ELF-1 (cell line): ENCODE data around the gene ABCA4.

Experiments
- DNase-seq: peaks from one replicate; pipeline ENCODE4 v3.0.0-alpha.2; 2016; ENCODE audit warnings: low read depth, low spot score

The ABCA4 gene

DNA sequence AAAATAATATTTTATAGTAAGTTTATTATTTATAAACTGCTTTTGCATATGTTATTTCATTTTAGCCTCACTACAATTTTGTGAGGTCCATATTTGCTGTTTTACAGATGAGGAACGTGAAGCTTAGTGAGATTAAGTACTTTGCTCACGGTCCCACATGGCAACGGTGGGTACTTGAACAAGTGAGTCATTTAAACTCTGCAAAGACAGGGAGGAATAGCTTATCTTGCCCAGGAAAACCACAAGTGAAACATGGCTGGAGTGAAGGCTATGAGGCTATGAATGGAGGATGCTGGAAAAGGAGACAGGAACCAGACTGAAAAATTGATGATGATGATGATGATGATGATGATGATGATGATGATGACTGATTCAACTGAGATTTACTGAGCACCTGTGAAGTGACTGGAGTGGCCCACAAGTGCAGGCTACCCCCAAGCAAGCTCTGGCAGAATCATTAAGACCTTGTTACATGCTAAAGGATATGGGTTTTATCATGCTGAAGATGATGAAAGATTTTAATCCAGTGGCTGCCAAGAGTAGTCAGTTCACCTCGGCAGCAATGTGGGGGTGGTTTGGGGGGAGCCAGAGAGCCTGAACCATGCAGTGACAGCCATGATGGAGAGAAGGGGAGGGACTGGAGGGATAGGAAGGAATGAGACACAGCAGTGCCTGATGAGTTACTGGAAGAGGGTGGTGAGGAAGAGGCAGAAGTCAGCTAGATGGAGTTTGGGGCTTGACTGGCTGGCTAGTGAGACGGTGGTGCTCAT lies 1.4 kb upstream of the ABCA4 start:
- DNase-seq, result no peak

DNA sequence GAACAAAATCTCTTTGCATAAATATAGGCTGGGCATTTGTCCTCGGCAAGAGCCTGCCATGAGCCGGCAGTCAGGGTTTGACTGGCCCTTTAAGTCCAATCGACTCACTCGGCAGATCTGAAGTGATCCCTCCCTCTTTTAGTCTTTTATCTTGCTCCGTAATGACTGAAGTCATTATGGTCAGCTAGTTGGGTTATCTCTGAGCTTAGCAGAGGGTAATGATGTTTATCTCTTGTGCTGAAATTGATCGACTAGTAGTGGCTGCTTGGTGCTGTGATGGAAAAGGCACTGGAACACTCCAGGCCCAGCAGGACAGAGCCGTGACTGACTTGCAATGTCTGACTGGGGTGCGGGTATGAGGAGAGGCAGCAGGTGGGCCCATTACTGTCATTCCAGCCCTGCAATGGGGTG lies 468 bp upstream of the ABCA4 start:
- peak; percentile 57 for DNase-seq

DNA sequence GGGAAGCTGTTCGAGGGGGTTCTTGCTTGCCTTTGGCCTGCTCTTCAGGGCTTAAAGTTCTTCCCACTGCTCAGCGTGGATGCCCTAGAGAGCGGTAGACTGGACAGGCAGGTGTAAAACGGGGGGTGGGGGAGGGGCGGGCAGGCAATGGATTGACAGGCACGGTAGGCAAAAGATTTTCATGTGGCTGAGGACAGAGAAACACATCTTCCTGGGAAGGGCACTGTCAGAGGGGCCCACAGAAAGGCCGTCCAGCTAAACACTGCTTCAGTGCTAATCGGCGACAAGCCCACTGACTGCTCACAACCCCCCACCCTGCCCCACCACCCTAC lies 412 bp downstream of the ABCA4 start:
- no peak for DNase-seq

DNA sequence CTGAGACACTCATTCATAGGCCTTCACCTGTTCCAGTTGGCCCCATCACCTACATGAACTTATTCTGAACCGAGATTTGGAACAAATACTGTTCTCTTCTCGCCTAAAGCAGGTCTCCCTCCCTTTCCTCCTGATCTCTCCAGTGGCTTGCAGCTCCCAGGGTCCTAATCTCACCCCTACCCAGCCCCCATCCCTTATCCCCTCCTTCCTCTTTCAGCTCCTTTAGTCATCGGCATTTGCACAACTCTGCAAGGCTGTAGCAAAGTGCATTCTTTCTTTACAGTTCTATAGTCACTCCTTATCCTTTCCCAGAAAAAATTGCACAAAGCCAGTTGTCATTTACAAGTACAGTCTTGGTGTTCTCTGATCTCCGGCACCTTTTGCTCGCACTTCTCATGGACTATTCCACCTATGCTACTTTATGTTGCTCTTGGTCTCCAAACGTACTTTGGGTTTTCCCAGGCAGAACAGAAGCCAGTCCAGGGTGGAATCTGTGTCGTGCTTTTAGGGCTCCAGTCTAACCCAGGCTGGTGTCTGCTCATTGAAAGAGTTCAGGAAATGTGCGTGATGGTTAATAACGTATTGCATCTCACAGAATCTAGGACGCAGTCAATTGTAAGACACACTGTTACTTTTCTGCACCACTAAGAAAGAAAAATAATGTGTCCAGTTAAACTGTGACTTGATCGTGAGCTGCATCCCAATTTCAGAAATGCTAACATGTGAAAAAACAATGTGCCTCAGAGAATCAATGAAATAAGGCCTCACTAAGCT lies 965 bp downstream of the ABCA4 start:
- DNase-seq, result no peak

DNA sequence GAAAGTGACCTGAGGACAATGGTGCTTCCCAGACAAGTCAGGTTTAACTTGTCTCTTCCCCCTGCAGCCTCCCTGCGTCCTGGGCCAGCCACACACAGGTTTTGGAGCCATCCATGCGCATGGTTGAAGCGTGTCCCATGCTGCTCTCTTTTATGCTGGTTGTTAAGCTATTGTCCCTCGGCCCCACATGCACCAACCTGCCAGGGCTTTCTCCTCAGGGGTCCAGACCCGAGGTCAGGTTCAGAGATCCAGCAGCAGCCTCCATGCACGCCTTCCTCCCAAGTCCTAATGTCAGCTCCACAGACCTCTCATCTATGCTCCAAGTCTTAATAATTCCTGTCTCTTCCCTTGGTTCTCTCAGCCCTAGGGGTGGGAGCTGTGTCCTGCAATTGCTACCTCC lies 1.6 kb downstream of the ABCA4 start:
- no peak for DNase-seq

DNA sequence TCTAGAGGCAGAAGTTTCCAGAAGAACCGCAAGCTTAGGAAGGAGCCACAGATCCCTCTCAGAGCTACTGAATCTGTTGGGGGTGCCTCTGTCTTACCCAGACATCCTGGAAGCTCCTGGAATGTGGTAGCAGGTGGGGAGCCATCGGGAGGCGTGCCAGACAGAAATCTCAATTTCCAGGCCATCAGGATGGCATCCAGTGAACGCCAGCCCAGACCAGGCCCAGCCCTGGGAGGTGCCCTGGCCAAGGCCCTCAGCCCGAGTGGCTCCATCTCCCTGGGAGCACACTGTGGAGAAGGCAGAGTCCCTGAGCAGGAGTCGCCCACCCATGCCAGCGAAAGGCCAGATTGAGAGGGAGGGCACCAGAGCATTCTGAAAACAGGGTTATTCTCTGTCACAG lies 2.5 kb downstream of the ABCA4 start:
- no peak for DNase-seq

DNA sequence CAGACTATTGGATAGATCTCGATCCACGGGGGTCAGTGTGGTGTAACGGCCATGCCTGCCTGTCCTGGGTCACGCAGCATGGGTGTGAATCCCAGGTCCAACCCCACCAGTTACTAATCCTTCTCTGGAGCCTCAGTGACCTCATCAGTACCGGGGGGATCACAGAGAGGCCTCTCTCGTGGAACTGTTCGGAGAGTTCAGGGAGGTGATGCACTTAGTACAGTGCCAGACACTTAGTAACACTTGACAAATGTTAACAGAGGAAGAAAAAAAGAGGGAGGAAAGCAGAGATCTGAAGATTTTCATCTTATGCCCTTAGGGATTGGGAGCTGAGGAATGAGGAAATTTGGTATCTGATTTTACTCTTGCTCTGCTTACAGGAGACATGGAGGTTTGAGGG lies 2.9 kb downstream of the ABCA4 start:
- DNase-seq, result no peak

DNA sequence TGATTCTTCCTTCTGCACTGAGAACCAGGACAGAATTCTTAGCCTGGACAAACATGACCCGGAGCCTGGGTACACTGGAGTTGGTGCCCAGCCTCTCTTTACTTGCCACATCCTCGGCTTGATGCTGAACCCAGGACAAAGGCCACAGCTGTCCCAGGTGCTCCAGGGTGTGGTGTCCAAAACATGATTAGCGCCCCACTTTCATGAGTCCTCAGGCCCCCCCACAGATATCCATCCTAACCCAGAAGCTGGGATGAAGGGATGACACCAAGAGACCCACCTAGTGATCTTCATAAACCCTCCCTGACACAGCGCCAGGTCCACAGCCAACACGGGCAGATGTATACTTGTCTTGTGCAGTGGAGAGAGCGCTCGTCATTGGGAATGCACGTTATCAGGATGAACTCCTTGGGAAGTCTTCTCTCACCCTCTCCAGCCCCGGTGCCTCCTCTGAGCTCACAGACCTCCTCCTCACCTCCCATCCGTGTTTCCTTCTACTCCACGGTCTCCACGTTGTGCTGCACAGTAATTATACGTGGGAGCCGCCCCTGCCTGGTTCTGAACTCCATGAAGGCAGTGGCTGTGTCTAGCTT lies 3.6 kb downstream of the ABCA4 start:
- no peak for DNase-seq

DNA sequence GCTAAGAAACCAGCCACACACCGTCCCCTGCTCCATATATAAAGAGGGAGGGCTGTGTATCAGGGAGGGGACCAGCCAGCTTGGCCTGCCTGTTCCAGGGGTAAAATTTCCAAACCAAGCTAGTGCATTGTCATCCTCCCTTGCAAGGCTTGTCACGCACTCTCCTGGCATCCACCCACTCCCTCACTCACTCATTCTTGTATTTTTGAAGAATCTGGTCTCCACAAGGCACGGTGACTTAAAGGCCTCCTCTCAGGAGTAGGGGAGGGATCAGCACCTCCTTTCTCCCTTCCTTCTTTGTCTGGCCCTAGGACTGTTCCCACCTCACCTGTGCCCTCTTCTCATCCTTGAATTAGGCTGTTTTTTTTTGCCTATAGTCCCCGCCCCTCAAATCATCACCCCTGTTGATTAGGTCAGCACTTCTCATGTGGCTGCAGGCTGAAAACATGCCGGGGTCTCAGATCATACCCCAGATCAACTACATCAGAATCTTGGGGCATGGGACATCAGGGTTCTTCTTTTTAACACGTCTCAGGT lies 5.0 kb downstream of the ABCA4 start:
- DNase-seq, result no peak

DNA sequence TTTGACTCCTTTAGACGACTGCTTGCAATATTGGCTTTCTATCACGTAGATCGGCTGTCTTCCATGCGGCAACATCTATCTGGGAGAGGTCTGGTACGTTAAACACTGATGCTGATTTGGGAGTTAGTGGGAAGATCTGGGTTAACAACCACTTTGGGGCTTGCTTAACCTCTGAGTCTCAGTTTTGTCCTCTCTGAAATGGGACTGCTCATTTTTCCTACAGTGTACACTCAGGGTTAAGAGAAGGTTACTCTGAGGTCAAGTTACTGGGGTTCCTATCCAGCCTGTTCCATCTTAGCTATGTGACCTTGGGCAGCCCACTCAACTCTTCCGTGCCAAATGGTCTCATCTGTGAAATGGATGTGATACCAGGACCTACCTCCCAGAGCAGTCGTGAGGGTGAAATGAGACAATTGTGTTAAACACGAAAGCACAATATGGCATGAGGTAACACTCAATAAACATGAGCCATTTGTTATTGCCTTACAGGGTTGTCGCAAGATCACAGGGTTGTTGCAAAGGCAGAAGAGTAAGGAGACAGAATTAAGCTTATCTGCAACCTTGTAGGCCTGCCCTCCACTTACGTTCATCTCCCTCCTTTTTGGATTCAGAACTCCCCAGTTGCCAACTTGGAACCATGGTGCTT lies 5.6 kb downstream of the ABCA4 start:
- DNase-seq, result no peak

DNA sequence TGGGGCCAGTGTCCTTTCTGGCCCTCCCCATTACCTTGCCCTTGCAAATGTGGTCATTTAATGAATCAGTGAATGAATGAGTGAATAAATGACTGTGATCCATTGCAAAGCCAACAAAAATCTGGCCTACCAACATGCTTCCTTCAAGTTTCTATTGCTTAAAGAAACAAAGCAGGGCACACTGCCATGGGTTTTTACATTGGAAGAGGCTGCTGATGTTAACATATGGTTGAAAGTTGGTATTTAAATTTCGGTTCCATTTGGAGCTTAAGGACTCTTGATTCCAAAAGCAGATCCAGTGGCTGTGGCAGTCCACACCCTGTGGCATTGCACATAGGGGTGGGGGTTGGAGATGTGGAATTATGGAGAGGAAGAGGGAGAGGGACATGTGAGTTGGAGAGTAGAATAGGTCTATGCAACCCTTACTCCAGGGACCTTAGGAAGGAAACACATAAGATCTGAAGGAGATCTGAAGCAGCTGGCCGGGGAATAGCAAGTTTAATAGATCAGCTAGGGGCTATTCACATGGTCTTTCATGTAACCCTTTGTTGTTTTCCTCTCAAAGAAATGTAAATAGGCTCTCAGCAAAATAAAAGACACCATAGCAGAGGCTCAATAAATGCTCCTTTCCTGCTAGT lies 7.2 kb downstream of the ABCA4 start:
- no peak for DNase-seq

DNA sequence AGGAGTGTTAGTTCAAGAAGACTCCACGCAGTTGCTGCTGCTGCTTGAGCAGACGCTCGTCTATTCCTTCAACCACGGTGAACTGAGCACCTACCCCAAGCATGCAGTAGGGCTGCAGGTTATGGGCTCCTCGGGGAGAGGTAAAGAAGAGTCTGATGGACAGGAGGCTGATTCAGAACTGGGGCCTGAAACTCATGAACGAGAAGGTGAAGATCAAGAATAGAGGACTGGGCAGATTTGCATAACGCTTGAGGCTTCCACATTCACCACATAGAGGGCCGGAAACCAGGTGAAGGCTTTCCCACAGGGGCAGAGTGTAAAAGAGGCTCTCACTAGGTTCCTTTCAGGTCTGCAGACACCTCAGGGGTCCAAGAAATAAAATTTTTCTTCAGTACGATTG lies 9.1 kb downstream of the ABCA4 start:
- DNase-seq, result no peak

DNA sequence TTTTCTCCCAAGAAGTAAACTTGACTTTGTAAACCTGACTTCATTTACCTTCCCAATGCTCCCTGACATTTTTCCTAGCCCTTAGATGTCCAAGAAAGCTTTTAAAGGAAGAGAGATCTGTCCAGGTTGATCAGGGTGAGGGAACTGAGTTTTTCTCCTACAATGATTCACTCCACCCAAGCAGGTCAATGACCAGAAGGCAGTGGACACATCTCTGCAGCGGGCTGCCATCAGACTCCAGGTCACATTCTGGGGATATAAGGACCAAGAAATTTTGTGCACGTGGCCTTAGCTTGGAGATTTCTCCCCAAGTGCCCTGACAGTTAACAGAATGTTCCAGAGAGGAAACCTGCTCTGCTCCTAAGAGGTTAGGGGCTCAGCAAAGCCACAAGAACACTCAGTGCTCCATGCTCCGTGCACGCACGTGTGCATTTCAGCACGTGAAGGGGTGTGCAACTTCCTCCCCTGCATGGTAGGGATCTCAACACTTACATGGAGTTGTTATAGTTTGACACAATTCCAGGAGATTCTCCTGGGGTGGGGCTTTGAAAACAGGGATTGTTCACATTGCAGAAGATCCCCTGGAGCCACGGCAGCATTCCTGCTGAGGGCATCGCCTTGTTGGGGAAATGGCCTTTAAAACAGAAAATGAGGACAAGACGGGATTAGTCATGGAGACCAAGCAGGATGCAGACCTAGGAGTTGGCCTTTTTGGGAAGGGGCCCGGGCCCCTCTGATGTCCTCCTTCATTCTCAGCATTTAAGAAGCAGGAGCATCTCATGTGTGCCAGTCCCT lies 9.8 kb downstream of the ABCA4 start:
- no peak for DNase-seq

DNA sequence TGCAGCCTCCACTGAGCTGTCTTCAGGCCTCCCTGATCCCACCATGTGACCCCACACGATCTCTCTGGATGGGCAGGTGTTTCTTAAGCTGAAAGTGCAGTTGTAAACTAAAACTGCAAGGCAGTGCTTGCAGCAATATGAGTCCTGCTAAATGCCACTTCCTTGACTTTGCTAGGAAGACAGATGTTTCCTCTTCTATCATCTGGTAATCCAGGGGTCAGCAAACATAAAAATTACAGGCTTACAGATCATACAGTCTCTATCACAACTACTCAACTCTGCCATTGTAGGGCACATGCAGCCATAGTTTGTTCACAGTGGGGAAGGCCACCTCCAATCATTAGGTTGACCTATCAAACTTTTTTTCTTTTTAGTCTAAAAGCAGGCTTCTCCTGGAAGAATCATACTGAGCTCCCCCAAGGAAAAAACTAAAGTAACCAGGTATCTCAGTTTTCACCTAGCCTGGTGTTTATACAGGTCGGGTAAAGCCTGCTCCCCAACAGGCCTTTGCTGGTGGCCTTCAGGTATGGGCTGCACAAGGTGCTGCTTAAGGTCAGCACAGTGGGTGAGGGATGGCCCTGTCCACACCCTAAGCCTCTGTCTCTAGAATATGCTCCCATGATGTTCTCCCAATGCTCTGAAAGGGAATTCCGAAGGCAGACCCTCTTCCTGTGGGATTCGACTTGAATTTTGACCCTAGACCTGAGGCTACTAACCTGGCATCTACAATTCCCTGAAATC lies 10.8 kb downstream of the ABCA4 start:
- no peak for DNase-seq

DNA sequence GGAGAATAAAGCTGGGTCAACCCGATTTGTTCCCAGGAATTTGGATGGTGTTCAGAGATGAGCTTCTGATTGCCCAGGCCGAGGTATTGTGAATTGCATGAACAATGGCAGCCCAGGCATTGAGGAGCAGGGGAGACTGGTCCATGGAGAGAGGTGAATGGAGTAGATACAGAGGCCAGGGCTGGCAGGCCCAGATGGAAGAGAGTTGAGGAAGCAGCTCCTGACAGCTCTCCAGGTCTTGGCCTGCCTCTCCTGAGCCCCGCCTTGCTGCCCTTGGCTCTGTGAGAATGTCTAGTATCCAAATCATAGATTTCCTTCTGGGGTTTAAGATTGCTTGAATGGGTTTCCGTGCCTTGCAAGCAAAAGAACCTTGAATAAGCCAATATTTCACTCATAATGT lies 11.5 kb downstream of the ABCA4 start:
- no peak for DNase-seq

DNA sequence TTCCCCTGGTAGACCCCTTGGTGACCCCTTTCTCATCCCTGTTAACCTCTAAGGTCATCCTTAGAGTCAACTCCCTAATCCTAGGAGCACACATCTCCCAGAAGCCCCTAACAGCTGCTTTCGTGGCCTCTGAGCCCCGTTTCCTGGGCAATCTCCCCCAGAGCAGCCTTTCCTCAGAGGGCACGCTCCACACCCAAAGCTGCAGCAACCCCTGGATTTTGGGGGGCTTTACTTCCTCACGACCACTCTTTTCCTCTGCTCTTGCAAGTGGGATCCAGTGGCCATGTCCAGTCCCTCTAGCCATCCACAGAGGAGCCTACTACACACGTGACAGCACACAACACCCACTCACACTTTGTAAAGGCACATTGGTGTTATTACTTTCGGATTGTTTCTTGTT lies 13.8 kb downstream of the ABCA4 start:
- DNase-seq, result no peak

DNA sequence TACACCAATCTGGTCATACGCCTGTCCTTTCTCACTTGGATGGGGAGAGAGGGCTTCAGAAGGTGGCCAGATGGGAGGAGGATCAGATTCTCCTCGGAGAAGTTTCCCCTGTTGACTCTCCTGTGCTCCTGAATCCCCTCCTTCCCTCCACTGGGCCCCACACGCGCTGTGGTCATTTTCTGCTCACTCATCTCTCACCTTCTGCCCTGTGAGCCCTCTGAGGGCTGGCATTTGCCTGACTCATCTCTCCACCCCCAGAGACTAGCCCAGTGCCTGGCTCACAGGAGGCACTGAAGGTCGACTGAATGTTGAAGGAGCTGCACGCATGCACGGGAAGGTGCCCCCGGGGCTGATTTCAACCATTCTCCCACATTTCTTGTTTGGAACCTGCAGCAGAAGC lies 14.2 kb downstream of the ABCA4 start:
- no peak for DNase-seq

DNA sequence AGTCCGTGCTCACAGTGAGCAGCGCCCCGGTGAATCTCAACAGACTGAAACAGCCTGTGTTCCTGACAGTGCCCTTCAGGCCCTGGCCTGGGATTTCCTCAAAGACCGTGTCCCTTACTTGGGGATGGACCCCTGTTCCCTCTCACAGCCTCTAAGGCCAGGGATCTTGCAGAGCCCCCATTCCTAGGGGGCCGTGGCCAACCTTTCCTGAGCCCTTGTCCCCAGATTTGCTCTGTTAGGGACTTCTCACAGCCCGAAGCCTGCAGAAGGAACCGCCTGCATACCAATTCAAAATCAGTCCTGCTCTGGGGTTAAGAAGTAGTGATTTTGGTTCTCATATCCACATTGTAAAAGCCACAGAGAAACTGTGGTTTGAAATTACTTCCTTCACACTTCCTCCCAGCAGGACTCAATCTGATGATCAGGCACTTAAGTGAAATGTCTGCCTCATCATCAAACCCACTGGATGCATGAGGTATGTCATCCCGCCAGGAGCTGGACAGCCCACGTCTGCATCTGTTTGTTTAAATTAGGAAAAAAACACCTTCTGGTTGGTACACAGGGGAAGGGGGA lies 14.9 kb downstream of the ABCA4 start:
- DNase-seq, result no peak

DNA sequence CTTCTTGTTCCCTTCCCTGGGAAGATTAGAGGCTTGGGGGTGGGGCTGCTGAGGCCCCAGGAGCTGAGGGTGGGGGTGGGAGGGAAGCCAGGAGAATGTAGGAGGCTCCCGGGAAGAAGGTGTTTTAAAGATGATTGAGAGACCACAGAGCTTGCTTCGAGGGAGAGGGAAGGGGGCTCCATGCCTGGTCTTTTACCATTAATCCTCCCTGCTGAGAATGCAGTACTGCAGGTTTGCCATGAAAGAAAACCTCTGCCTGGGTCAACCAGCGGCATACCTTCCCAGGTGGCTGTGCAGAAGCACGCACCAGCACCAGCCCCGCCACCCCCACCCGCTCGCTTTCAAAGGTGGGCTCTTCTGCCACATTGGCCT lies 15.4 kb downstream of the ABCA4 start:
- DNase-seq, result peak; percentile 84
